Right lobe of liver (tissue), 6 donors: ENCODE results near the gene B4GALT5. TPM values are rescaled to one million over a fixed set of nuclear protein-coding genes. Genes with fewer than 3 reads are reported as not detected.

ENCODE experiments used
- ATAC-seq, 4 donors: fragments of 200-7000 bp; cut with Tn5 transposase; one replicate each; pipeline ENCODE4 v1.9.1; 2020; ENCODE audit warnings: mild to moderate bottlenecking in 4 of 4, moderate library complexity in 4 of 4
- DNase-seq, 3 donors: peaks; one replicate each; pipeline ENCODE4 v3.0.0-alpha.2; 2020
- H3K27ac ChIP-seq, 3 donors: fragments of 200-600 bp; one replicate each; pipeline ENCODE4 v1.8.0; 2022
- H3K27me3 ChIP-seq, 2 donors: fragments of 200-600 bp; one replicate each; pipeline ENCODE4 v1.8.0; 2022
- H3K36me3 ChIP-seq, 4 donors: fragments of 200-600 bp; sonication (generic) in 1 of 4; one replicate each; pipeline versions ENCODE4 v1.5.1 to v1.8.0; 2017 to 2022; ENCODE audit warnings: control low read depth in 1 of 4
- H3K4me1 ChIP-seq, 4 donors: fragments of 200-600 bp; sonication (generic) in 1 of 4; one replicate each; pipeline versions ENCODE4 v1.5.1 to v1.8.0; 2017 to 2022; ENCODE audit warnings: control low read depth in 1 of 4
- H3K4me3 ChIP-seq, 3 donors: fragments of 200-600 bp; one replicate each; pipeline ENCODE4 v1.8.0; 2022
- H3K9me3 ChIP-seq, 4 donors: fragments of 200-600 bp; sonication (generic) in 1 of 4; one replicate each; pipeline versions ENCODE4 v1.5.1 to v1.8.0; 2017 to 2022; ENCODE audit warnings: control low read depth in 1 of 4
- CTCF ChIP-seq, 4 donors: fragments of 200-600 bp in 3 of 4; fragments of 450-650 bp in 1 of 4; IDR thresholded peaks; one replicate each; pipeline versions ENCODE4 v1.5.1 to v1.8.0; 2016 to 2022; ENCODE audit warnings: antibody characterized with exemption in 4 of 4, mild to moderate bottlenecking in 2 of 4
- POLR2A ChIP-seq: fragments of 450-650 bp; IDR thresholded peaks from one replicate; pipeline ENCODE4 v1.6.1; 2017; ENCODE audit warnings: antibody characterized with exemption, mild to moderate bottlenecking
- WGBS: methylation state at CpG from one replicate; pipeline ENCODE4 v1.1.6; 2018; ENCODE audit warnings: low coverage, low lambda C conversion rate; ENCODE audit not compliant: insufficient coverage; ENCODE audit errors: missing lambda C conversion rate; 5-methylcytosine and 5-hydroxymethylcytosine counted together
- intact Hi-C, 2 donors: fragments of 100-400 bp; cut with DNase I; formaldehyde crosslinking; loops; one replicate each; pipeline versions ENCODE4 v1.11.2 to v1.14.1; 2022
- total RNA-seq, 6 experiments: library from RNA; depleted of rRNA in 2 of 6; stranded (reverse); fragments of >200 nt in 2 of 6; fragmentation: NEBNext Ultra II Directional in 3 of 6; extraction: Animal tissue kit (Norgen Biotek cat#: 25700) in 3 of 6; gene quantifications; one replicate each; pipeline versions ENCODE4 v1.1.0 to v1.2.4, GENCODE V29; 2016 to 2023
- donor health status: DM: no; HTN: yes; CAD: no.
- donor health status: DM: no; HTN: no; CAD: no.
- donor health status: DM: no; HTN: no; CAD: no.
- donor health status: DM: no; HTN: yes; CAD: no.
- donor health status: DM: no; HTN: yes; CAD: no.

The B4GALT5 gene
- total RNA-seq, 6 experiments from 2014 or later, result 9.5 to 32.6 (median 15.5) TPM

GRCh38 chr20:49644980-49645565, 68.6 kb downstream of the B4GALT5 start:
- H3K4me3 ChIP-seq, result no peak overlapping the region
- intact Hi-C loops, result no loop called here
- 89% methylated on average over 5 of the region's 5 CpGs for WGBS

GRCh38 chr20:49642816-49643215, 70.9 kb downstream of the B4GALT5 start:
- Histone ChIP-seq H3K27me3 (no peaks in the 10 kb centered on the region), H3K9me3 (no peaks in the 10 kb centered on the region), H3K36me3 (peaks cover 6 to 98% (median 43%) of the 10 kb centered on the region in 4 donors), H3K27ac (no peak overlapping the region), H3K4me3 (no peak overlapping the region), H3K4me1 (no peaks in the 10 kb centered on the region)
- WGBS, result 90% methylated on average over 4 of the region's 4 CpGs
- TF ChIP-seq CTCF (IDR thresholded peaks at IDR 0.05), result no peak
- TF ChIP-seq POLR2A, result no peak
- intact Hi-C loops, result no loop called here
- DNase-seq (no peak), ATAC-seq (no peak)

More at GRCh38 chr20:49644980-49645565, 68.6 kb downstream of the B4GALT5 start:
- no peaks in the 10 kb centered on the region for H3K9me3 ChIP-seq
- H3K27me3 ChIP-seq, result no peaks in the 10 kb centered on the region
- no peaks in the 10 kb centered on the region for H3K4me1 ChIP-seq
- no peak for DNase-seq
- peaks cover 0 to 88% (median 40%) of the 10 kb centered on the region in 4 donors for H3K36me3 ChIP-seq
- TF ChIP-seq CTCF (IDR thresholded peaks at IDR 0.05) (no peak), POLR2A (no peak)
- H3K27ac ChIP-seq, result no peak overlapping the region
- ATAC-seq, result no peak

GRCh38 chr20:49641683-49642656, 71.7 kb downstream of the B4GALT5 start:
- H3K4me3 ChIP-seq, result no peak overlapping the region
- TF ChIP-seq POLR2A, result no peak
- peaks cover 6 to 98% (median 44%) of the 10 kb centered on the region in 4 donors for H3K36me3 ChIP-seq
- H3K9me3 ChIP-seq, result no peaks in the 10 kb centered on the region
- no peak overlapping the region for H3K27ac ChIP-seq
- no peaks in the 10 kb centered on the region for H3K27me3 ChIP-seq
- 88% methylated on average over 9 of the region's 10 CpGs for WGBS
- DNase-seq (no peak), ATAC-seq (no peak)
- intact Hi-C loops, result no loop called here
- no peaks in the 10 kb centered on the region for H3K4me1 ChIP-seq

- 71% methylated on average over 5 of the region's 8 CpGs for WGBS
- ATAC-seq (no peak), DNase-seq (no peak)
- H3K9me3 ChIP-seq, result no peaks in the 10 kb centered on the region
- H3K36me3 ChIP-seq, result peaks cover 6 to 75% (median 28%) of the 10 kb centered on the region in 4 donors
- H3K27me3 ChIP-seq, result no peaks in the 10 kb centered on the region
- no peak for TF ChIP-seq CTCF (IDR thresholded peaks at IDR 0.05)
- TF ChIP-seq POLR2A, result no peak
- no peak overlapping the region for H3K4me3 ChIP-seq
- H3K27ac ChIP-seq, result no peak overlapping the region
- H3K4me1 ChIP-seq, result no peaks in the 10 kb centered on the region
- intact Hi-C loops, result no loop called here
Observed at GRCh38 chr20:49637046-49637637, 76.5 kb downstream of the B4GALT5 start.
